Neural cell (in vitro differentiated cells): ENCODE measurements around the gene PCED1A. TPM values are rescaled to one million over a fixed set of nuclear protein-coding genes. Genes with fewer than 3 reads are reported as not detected.

Experiments used
- H2AFZ ChIP-seq: fragments of 200-600, 300-800 bp; sonication (generic), shearing (Covaris generic); 2 replicates; pipeline ENCODE4 v1.6.0; 2014; ENCODE audit warnings: low read depth, mild to moderate bottlenecking, antibody characterized with exemption, low read length, moderate library complexity
- H3F3A ChIP-seq: fragments of 200-600 bp; shearing (Covaris generic); 2 replicates; pipeline ENCODE4 v1.6.1; 2016; ENCODE audit warnings: mild to moderate bottlenecking, moderate library complexity, mixed read lengths, antibody characterized with exemption, low read length; ENCODE audit not compliant: insufficient read depth, poor library complexity, severe bottlenecking
- H3K27ac ChIP-seq: fragments of 200-600, 300-800 bp; sonication (generic), shearing (Covaris generic); 2 replicates; pipeline ENCODE4 v1.5.1; 2014; ENCODE audit warnings: mild to moderate bottlenecking, low read length, moderate library complexity
- H3K27me3 ChIP-seq: fragments of 300-800, 200-600 bp; sonication (generic), shearing (Covaris generic); 2 replicates; pipeline ENCODE4 v1.6.0; 2014; ENCODE audit warnings: mild to moderate bottlenecking, low read depth, low read length, moderate library complexity; ENCODE audit not compliant: insufficient read depth
- H3K36me3 ChIP-seq: fragments of 300-800, 200-600 bp; sonication (generic), shearing (Covaris generic); 2 replicates; pipeline ENCODE4 v1.5.1; 2014; ENCODE audit warnings: mild to moderate bottlenecking, antibody characterized with exemption, low read length, moderate library complexity; ENCODE audit not compliant: insufficient read depth
- H3K4me2 ChIP-seq: fragments of 300-800, 200-600 bp; sonication (generic), shearing (Covaris generic); 2 replicates; pipeline ENCODE4 v1.6.0; 2014; ENCODE audit warnings: mild to moderate bottlenecking, low read length
- H3K4me3 ChIP-seq: fragments of 300-800, 200-600 bp; sonication (generic), shearing (Covaris generic); 2 replicates; pipeline ENCODE4 v1.5.1; 2014; ENCODE audit warnings: mild to moderate bottlenecking, low read length, moderate library complexity
- H3K79me2 ChIP-seq: fragments of 200-600 bp; shearing (Covaris generic); replicated peaks from 2 replicates; pipeline ENCODE4 v1.6.0; 2014; ENCODE audit warnings: mild to moderate bottlenecking, low read length, moderate library complexity; ENCODE audit not compliant: insufficient read depth
- H3K9ac ChIP-seq: fragments of 300-800, 200-600 bp; sonication (generic), shearing (Covaris generic); 2 replicates; pipeline ENCODE4 v1.6.1; 2016; ENCODE audit warnings: mild to moderate bottlenecking, low read length, mixed read lengths
- H3K9me2 ChIP-seq: fragments of 200-600 bp; shearing (Covaris generic); 2 replicates; pipeline ENCODE4 v1.6.1; 2016; ENCODE audit warnings: mild to moderate bottlenecking, low read length, mixed read lengths; ENCODE audit not compliant: insufficient read depth
- H3K9me3 ChIP-seq: fragments of 200-600, 300-800 bp; sonication (generic), shearing (Covaris generic); 2 replicates; pipeline ENCODE4 v1.6.1; 2016; ENCODE audit warnings: mild to moderate bottlenecking, mixed run types, low read length, moderate library complexity, mixed read lengths
- H4K20me1 ChIP-seq: fragments of 200-600 bp; shearing (Covaris generic); 2 replicates; pipeline ENCODE4 v1.6.1; 2016; ENCODE audit warnings: mild to moderate bottlenecking, mixed run types; ENCODE audit not compliant: insufficient read depth
- EP300 ChIP-seq: fragments of 450-650 bp; conservative IDR thresholded peaks from 2 replicates; pipeline ENCODE4 v1.6.1; 2014; ENCODE audit warnings: antibody characterized with exemption, mild to moderate bottlenecking, moderate library complexity; ENCODE audit not compliant: poor library complexity, severe bottlenecking
- EZH2 ChIP-seq: fragments of 200-600, 300-800 bp; shearing (Covaris generic), sonication (generic); IDR thresholded peaks from 2 replicates; pipeline ENCODE4 v1.6.1; 2014; ENCODE audit warnings: antibody characterized with exemption, low read length, borderline replicate concordance, mild to moderate bottlenecking; ENCODE audit not compliant: insufficient read depth, poor library complexity, severe bottlenecking
- MXI1 ChIP-seq: fragments of 450-650 bp; conservative IDR thresholded peaks from 2 replicates; pipeline ENCODE4 v1.6.1; 2014; ENCODE audit warnings: antibody characterized with exemption, mild to moderate bottlenecking; ENCODE audit not compliant: poor library complexity, severe bottlenecking
- POLR2AphosphoS5 ChIP-seq: IDR thresholded peaks from 2 replicates; pipeline ENCODE4 v1.6.1; 2012
- RAD21 ChIP-seq: fragments of 450-650 bp; conservative IDR thresholded peaks from 2 replicates; pipeline ENCODE4 v1.6.1; 2014; ENCODE audit warnings: antibody characterized with exemption, mild to moderate bottlenecking, moderate library complexity
- SMC3 ChIP-seq: fragments of 450-650 bp; conservative IDR thresholded peaks from 2 replicates; pipeline ENCODE4 v1.6.1; 2014; ENCODE audit warnings: antibody characterized with exemption, mild to moderate bottlenecking, moderate library complexity; ENCODE audit not compliant: poor library complexity
- TAF1 ChIP-seq: IDR thresholded peaks from 2 replicates; pipeline ENCODE4 v1.6.1; 2012; ENCODE audit warnings: low read depth
- polyA plus RNA-seq: library from polyadenylated mRNA; depleted of rRNA; stranded (reverse); fragments of >200 nt; gene quantifications from 2 replicates; pipeline ENCODE4 v1.2.3, GENCODE V29; 2014
- TF ChIP-seq, protein P1 (sequence below): IDR thresholded peaks from 2 replicates; pipeline ENCODE4 v1.6.1; 2012; ENCODE audit warnings: borderline replicate concordance
- TF ChIP-seq, protein P2 (sequence below): fragments of 450-650 bp; IDR thresholded peaks from 2 replicates; pipeline ENCODE4 v1.5.1; 2014; ENCODE audit warnings: antibody characterized with exemption, mild to moderate bottlenecking, moderate library complexity; ENCODE audit not compliant: poor library complexity, severe bottlenecking

The PCED1A gene
- polyA plus RNA-seq, 1 donor from 2014 or later = 132 TPM

GRCh38 chr20:2820084-2820895 is 20.2 kb downstream of the PCED1A start (continued):
- TF ChIP-seq TAF1 (no peak), SMC3 (no peak), RAD21 (no peak)

DNA sequence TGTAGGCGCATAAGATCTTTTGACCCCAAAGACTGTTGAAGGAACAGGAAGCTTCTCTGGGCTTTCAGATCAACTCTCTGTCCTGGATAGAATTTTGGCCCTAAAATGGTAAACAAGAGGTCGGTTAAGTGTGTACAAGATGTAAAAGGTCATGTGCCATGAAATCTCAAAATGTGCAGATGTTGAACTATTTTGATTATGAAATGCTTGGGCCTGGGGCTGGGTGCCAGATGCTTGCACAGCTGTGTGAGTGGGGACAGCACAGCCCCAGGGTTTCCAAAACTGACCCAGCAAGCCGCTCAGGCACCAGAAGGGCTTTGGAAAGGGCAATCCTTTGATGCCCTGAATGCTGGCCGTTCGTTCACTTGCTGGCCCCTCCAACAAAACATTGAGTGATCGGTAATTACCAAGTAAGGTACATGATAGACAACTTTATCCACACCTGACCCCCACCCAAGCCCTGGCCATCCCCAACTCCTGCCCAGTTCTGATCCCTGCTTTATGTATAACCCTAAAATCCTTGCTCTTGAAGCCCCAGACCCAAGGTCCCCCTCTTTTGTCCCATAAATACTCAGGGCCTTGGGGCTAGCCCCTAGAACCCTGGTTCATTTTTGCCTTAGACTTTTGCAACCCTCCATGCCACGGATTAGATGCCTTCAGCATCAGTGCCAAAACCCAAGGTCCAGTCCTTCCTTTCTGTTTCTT is 22.4 kb downstream of the PCED1A start:
- Histone ChIP-seq H3K9ac (no peak overlapping the region), H3K79me2 (no peaks in the 10 kb centered on the region), H3K4me3 (no peak overlapping the region), H3K9me2 (no peaks in the 10 kb centered on the region), H4K20me1 (no peaks in the 10 kb centered on the region), H3K4me2 (no peak overlapping the region), H3K27me3 (peaks cover 23% of the 10 kb centered on the region), H3K9me3 (no peaks in the 10 kb centered on the region), H3K36me3 (no peaks in the 10 kb centered on the region), H3F3A (no peaks in the 10 kb centered on the region), H3K27ac (no peak overlapping the region), H2AFZ (no peak overlapping the region)
- TF ChIP-seq, protein P1, sequence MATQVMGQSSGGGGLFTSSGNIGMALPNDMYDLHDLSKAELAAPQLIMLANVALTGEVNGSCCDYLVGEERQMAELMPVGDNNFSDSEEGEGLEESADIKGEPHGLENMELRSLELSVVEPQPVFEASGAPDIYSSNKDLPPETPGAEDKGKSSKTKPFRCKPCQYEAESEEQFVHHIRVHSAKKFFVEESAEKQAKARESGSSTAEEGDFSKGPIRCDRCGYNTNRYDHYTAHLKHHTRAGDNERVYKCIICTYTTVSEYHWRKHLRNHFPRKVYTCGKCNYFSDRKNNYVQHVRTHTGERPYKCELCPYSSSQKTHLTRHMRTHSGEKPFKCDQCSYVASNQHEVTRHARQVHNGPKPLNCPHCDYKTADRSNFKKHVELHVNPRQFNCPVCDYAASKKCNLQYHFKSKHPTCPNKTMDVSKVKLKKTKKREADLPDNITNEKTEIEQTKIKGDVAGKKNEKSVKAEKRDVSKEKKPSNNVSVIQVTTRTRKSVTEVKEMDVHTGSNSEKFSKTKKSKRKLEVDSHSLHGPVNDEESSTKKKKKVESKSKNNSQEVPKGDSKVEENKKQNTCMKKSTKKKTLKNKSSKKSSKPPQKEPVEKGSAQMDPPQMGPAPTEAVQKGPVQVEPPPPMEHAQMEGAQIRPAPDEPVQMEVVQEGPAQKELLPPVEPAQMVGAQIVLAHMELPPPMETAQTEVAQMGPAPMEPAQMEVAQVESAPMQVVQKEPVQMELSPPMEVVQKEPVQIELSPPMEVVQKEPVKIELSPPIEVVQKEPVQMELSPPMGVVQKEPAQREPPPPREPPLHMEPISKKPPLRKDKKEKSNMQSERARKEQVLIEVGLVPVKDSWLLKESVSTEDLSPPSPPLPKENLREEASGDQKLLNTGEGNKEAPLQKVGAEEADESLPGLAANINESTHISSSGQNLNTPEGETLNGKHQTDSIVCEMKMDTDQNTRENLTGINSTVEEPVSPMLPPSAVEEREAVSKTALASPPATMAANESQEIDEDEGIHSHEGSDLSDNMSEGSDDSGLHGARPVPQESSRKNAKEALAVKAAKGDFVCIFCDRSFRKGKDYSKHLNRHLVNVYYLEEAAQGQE = no peak
- TF ChIP-seq, protein P2, sequence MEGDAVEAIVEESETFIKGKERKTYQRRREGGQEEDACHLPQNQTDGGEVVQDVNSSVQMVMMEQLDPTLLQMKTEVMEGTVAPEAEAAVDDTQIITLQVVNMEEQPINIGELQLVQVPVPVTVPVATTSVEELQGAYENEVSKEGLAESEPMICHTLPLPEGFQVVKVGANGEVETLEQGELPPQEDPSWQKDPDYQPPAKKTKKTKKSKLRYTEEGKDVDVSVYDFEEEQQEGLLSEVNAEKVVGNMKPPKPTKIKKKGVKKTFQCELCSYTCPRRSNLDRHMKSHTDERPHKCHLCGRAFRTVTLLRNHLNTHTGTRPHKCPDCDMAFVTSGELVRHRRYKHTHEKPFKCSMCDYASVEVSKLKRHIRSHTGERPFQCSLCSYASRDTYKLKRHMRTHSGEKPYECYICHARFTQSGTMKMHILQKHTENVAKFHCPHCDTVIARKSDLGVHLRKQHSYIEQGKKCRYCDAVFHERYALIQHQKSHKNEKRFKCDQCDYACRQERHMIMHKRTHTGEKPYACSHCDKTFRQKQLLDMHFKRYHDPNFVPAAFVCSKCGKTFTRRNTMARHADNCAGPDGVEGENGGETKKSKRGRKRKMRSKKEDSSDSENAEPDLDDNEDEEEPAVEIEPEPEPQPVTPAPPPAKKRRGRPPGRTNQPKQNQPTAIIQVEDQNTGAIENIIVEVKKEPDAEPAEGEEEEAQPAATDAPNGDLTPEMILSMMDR = no peak
- TF ChIP-seq EP300 = no peak
- no peak for TF ChIP-seq MXI1
- no peak for TF ChIP-seq SMC3
- TF ChIP-seq EZH2 = no peak

GRCh38 chr20:2817341-2817726 is 23.1 kb downstream of the PCED1A start:
- H4K20me1 ChIP-seq = no peaks in the 10 kb centered on the region
- H3K27me3 ChIP-seq = peaks cover 23% of the 10 kb centered on the region
- H3K4me2 ChIP-seq = no peak overlapping the region
- no peak overlapping the region for H3K9ac ChIP-seq
- no peak overlapping the region for H3K27ac ChIP-seq
- TF ChIP-seq EZH2 (no peak), POLR2AphosphoS5 (no peak), MXI1 (no peak), EP300 (no peak), TAF1 (no peak), SMC3 (no peak), RAD21 (no peak)
- TF ChIP-seq, protein P2 = no peak
- TF ChIP-seq, protein P1 = no peak
- peaks cover 1% of the 10 kb centered on the region for H3K9me3 ChIP-seq
- H3K36me3 ChIP-seq = no peaks in the 10 kb centered on the region
- H2AFZ ChIP-seq = no peak overlapping the region
- no peak overlapping the region for H3K4me3 ChIP-seq
- H3F3A ChIP-seq = no peaks in the 10 kb centered on the region
- H3K79me2 ChIP-seq = no peaks in the 10 kb centered on the region
- no peaks in the 10 kb centered on the region for H3K9me2 ChIP-seq
